Epithelial cell of proximal tubule (primary cell): Measurements from ENCODE around the gene PAX9. TPM values are rescaled to one million over a fixed set of nuclear protein-coding genes. Genes with fewer than 3 reads are reported as not detected.

Experiments used
- DNase-seq: peaks from one replicate; pipeline ENCODE4 v3.0.0-alpha.2; 2011; ENCODE audit warnings: low read depth
- H3K4me3 ChIP-seq: 2 replicates; pipeline ENCODE4 v1.5.1; 2011; ENCODE audit warnings: low read depth, mild to moderate bottlenecking, low read length
- total RNA-seq: library from RNA; depleted of rRNA; stranded (reverse); fragments of >200 nt; gene quantifications from 2 replicates; pipeline ENCODE4 v1.2.3, GENCODE V29; 2015
- TF ChIP-seq, protein P1 (sequence below): conservative IDR thresholded peaks from 2 replicates; pipeline ENCODE4 v1.5.1; 2012; ENCODE audit warnings: low read depth, mild to moderate bottlenecking, low read length

The PAX9 gene
- 0.12 TPM in 1 of 2 replicates, not detected in the other for total RNA-seq

DNA sequence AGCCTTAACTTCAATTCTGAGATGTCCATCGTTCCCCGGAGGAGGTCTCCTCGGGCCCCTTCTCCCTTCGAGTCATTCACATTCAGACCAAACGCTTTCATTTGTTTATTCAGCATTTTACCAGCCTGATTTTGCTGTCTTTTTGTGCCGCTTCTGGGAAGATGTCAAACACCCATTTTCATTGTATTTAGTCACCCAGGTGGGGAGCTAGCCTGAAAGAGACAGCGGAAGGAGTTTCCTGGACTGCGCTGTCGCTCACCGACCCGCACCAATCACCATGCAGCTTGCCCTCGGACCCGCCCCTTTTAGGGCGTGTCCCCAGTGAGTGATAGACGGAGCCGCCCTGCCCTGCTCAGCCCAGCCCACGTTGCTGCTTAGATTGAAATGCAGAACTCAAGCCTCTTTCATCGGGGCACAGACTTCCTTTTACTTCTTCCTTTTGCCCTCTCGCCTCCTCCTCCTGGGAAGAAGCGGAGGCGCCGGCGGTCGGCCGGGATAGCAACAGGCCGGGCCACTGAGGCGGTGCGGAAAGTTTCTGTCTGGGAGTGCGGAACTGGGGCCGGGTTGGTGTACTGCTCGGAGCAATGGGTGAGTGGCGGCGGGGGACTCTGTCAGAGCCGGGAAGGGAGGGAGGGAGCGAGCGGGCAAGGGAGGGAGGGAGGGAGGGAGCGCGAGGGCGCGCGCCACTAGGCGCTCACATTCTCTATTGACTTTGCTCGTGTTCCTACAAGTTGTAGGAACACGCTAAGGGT lies at the start of gene PAX9:
TSS of gene PAX9 (plus strand) at position 355 of the 752 bp plus-strand sequence. CDS start at position 585, 230 bp downstream.
- TF ChIP-seq, protein P1, sequence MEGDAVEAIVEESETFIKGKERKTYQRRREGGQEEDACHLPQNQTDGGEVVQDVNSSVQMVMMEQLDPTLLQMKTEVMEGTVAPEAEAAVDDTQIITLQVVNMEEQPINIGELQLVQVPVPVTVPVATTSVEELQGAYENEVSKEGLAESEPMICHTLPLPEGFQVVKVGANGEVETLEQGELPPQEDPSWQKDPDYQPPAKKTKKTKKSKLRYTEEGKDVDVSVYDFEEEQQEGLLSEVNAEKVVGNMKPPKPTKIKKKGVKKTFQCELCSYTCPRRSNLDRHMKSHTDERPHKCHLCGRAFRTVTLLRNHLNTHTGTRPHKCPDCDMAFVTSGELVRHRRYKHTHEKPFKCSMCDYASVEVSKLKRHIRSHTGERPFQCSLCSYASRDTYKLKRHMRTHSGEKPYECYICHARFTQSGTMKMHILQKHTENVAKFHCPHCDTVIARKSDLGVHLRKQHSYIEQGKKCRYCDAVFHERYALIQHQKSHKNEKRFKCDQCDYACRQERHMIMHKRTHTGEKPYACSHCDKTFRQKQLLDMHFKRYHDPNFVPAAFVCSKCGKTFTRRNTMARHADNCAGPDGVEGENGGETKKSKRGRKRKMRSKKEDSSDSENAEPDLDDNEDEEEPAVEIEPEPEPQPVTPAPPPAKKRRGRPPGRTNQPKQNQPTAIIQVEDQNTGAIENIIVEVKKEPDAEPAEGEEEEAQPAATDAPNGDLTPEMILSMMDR: no peak
- peak; percentile 6 for DNase-seq
- peak within 1 kb of the TSS; percentile 39 for H3K4me3 ChIP-seq

DNA sequence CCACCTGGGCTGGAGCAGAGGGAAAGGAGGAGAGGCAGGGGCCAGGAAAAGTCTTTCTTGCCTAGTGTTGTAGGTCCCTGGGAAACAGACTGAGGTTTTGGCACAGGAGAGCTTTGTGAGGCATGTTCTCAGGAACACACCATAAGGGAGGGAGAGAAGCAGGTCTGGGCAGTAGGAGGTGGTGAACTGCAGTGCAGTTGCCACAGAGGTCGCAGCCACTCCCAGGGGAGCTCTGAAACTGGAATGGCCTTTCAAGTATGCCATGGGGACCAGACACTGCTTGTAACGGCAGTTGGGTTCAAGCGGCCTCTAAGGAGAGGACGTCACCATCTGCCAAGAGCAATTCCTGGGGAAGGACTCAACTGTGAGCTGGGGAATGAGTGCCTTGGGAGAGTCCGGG lies 43.8 kb upstream of the PAX9 start:
- DNase-seq: no peak
- H3K4me3 ChIP-seq: no peak overlapping the region
- TF ChIP-seq, protein P1: no peak

DNA sequence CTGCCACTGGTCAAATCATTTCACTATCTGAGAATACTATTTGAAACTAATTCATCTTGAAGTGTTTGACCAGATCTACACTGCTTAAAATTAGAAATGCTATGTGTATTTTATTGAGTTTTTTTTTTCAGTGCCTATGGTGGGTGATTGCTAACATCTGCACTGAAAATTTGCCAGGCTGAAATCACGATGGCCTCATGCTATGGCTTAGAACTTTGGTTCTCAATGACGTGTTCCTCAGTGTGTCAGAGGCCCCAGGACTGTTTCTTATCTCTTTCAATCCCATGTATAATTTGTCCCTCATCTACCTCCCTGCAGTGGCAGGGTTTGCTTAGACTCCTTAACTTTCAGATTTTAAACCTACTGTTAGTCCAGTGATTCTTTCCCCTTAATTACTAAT lies 43.0 kb upstream of the PAX9 start:
- DNase-seq: no peak
- H3K4me3 ChIP-seq: no peak overlapping the region
- TF ChIP-seq, protein P1: no peak

DNA sequence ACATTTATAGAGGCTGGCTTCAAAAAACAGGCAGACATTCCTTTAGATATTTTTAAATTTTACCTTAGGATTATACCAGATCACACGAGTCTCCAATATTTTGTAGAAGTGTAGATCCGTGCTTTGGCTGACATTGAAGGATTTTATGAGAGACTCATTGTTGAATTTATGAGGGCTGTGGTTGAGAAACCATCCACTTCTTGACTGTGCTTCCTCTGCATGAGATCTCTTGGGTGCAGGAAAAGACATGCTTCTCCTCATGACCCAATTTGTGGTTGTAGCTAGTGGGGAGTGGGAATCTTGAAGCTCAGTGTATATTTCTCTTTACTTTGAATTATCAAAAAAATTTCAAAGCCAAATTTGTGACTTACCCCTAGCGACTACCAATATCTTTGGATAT lies 42.5 kb upstream of the PAX9 start:
- TF ChIP-seq, protein P1: no peak
- no peak overlapping the region for H3K4me3 ChIP-seq
- no peak for DNase-seq

DNA sequence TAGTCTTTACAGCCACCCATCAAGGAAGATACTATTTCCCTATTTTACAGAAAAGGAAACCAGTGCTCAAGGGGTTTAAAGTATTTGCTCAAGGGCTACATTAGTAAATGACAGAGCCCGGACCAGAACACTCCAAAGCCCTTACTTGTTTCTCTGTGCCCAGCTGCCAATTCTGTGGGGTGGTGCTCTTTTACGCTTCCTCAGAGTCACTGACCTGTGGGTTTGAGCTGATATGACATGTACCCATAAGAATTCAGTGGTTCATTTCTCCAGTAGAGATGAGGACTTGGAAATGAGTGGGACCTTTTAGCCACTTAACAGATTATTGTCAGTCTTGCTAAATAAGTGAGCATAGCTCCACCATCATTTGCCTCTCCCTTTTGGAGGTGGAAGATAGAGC lies 41.8 kb upstream of the PAX9 start:
- H3K4me3 ChIP-seq: no peak overlapping the region
- DNase-seq: no peak
- TF ChIP-seq, protein P1: no peak

DNA sequence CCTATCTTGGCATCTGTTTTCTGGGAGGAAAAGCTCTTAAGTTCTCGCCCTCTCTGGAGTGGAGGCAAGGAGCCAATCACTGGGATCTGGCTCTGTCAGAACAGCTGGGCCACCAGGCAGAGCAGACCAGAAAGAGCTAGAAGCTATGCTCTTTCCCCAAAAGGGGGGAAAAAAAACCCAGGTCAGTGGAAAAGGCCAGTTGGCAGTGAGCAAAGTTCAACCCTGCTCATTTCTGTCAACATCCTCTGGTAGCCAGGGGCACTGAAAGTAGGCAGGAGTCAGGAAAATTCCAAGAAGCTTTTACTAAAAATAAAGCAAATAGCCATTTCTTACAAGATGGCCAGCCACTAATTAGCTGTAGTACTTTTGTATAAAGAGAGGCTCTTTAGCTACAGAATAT lies 36.6 kb upstream of the PAX9 start:
- no peak overlapping the region for H3K4me3 ChIP-seq
- TF ChIP-seq, protein P1: no peak
- no peak for DNase-seq

DNA sequence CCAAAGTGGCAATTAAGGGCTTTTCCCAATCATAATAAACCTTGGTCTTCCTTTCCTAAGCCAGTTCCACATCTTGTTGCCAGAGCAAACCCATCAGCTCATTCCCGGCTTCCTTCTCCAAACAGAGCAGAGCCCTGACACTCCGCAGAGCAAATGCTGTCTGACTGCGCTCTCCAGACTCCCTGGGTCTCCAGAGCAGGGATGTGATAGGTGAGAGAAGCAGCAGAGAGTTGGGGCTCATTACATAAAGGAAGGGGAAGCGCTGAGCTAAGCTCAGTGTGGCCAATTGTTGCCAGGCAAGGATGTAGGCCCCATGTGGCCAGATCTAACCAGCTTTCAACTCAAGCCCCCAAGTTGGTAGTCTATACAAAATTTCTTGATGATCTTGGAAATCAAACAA lies 36.2 kb upstream of the PAX9 start:
- TF ChIP-seq, protein P1: no peak

More for the DNA sequence above, 36.2 kb upstream of the PAX9 start:
- no peak for DNase-seq
- H3K4me3 ChIP-seq: no peak overlapping the region
